Natural killer cell treated with Interleukin-12 subunit alpha and Interleukin-12 subunit beta and Interleukin-15 and Interleukin-18, amount 100 ng/mL, for 72 hours (primary cell): ENCODE measurements around the gene PDE1C. TPM values are rescaled to one million over a fixed set of nuclear protein-coding genes. Genes with fewer than 3 reads are reported as not detected.
"Not testable (repeated sequence)": the region's sequence is repeated elsewhere in the genome, so short reads cannot be mapped to it uniquely, and the experiment has no call there.

Experiments
- ATAC-seq, 2 donors: fragments of 150-1000 bp; cut with Tn5 transposase in 1 of 2; sonication (Bioruptor Pico), chemical (Tn5 transposase) in 1 of 2; 2 replicates each; pipeline ENCODE4 v1.10.0; 2021
- DNase-seq: peaks from one replicate; pipeline ENCODE4 v3.0.0; 2022; ENCODE audit warnings: low spot score
- H3K27ac Mint-ChIP-seq, 2 donors: 1 replicate in 1 of 2; 2 replicates in 1 of 2; pipeline ENCODE4 v1.8.0; 2022; ENCODE audit warnings: mixed read lengths in 2 of 2, mild to moderate bottlenecking in 1 of 2, moderate library complexity in 1 of 2
- H3K27me3 Mint-ChIP-seq, 2 donors: 1 replicate in 1 of 2; 2 replicates in 1 of 2; pipeline ENCODE4 v1.8.0; 2022; ENCODE audit warnings: mixed read lengths in 2 of 2
- H3K36me3 Mint-ChIP-seq: one replicate; pipeline ENCODE4 v1.8.0; 2022; ENCODE audit warnings: mixed read lengths
- H3K4me1 Mint-ChIP-seq, 2 donors: 1 replicate in 1 of 2; 2 replicates in 1 of 2; pipeline ENCODE4 v1.8.0; 2022; ENCODE audit warnings: low read depth in 2 of 2, mixed read lengths in 2 of 2, mild to moderate bottlenecking in 1 of 2
- H3K4me3 Mint-ChIP-seq: one replicate; pipeline ENCODE4 v1.8.0; 2022; ENCODE audit warnings: mixed read lengths
- H3K9me3 Mint-ChIP-seq: 2 replicates; pipeline ENCODE4 v1.8.0; 2022; ENCODE audit warnings: mixed read lengths
- total RNA-seq, 2 donors: library from RNA; stranded (reverse); gene quantifications; one replicate each; pipeline ENCODE4 v1.2.3, GENCODE V29; 2022

PDE1C gene
- total RNA-seq, 2 donors from 2014 or later, result 0.12 to 0.39 TPM

GRCh38 chr7:32025381-32026082 is 44.7 kb downstream of the PDE1C start:
- no peaks in the 10 kb centered on the region for H3K36me3 Mint-ChIP-seq
- H3K9me3 Mint-ChIP-seq, result peaks cover 11% of the 10 kb centered on the region
- no peak overlapping the region for H3K27ac Mint-ChIP-seq
- DNase-seq, result no peak
- no peak overlapping the region for H3K4me3 Mint-ChIP-seq
- ATAC-seq, result no peak
- peaks cover 0 to 6% of the 10 kb centered on the region in 2 donors for H3K27me3 Mint-ChIP-seq
- H3K4me1 Mint-ChIP-seq, result no peaks in the 10 kb centered on the region

DNA sequence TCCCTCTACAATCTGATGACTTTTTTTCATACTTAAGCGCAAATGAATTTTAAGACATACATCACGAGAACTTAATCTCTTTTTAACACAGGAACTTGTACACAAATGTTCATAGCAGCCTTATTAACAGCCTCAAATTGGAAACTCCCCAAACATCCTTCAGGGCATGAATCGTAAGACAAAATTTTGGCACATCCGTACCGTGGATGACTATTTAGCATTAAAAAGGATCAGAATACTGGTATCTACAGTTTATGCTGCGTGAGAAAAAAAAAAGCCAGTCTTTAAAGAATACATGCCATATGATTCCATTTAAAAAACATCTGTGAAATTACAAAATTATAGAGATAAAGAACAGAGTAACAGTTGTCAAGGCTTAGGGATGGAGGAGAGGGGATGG is 46.8 kb downstream of the PDE1C start:
- Mint-ChIP-seq H3K4me1 (no peaks in the 10 kb centered on the region), H3K36me3 (no peaks in the 10 kb centered on the region), H3K27ac (no peak overlapping the region), H3K9me3 (peaks cover 11% of the 10 kb centered on the region), H3K27me3 (peaks cover 0 to 7% of the 10 kb centered on the region in 2 donors), H3K4me3 (no peak overlapping the region)
- DNase-seq (no peak), ATAC-seq (no peak)

DNA sequence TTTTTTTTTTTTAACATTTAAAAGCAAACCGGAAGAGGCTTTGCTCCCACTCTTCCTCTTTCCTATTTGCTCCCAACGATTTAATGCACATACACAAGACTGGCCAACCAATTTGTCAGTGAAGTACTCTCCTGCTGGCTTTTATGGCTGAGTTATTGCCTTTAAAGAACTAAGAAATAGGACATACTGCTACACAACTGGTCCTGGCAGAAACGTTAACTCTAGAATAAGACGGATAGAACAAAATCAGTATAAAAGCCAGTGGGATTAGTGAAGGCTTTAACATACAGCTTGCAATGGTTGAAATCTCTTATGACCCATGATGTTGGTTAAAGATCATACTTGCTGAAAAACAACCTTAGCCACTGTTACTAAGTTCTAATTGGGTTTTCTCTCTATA is 47.2 kb downstream of the PDE1C start:
- no peak overlapping the region for H3K4me3 Mint-ChIP-seq
- H3K27me3 Mint-ChIP-seq, result peaks cover 0 to 11% of the 10 kb centered on the region in 2 donors
- no peaks in the 10 kb centered on the region for H3K36me3 Mint-ChIP-seq
- ATAC-seq (no peak), DNase-seq (no peak)
- no peaks in the 10 kb centered on the region for H3K4me1 Mint-ChIP-seq
- H3K9me3 Mint-ChIP-seq, result peaks cover 11% of the 10 kb centered on the region
- H3K27ac Mint-ChIP-seq, result no peak overlapping the region

- Mint-ChIP-seq H3K27ac (no peak overlapping the region), H3K4me1 (no peaks in the 10 kb centered on the region), H3K36me3 (no peaks in the 10 kb centered on the region), H3K9me3 (peaks cover 8% of the 10 kb centered on the region), H3K4me3 (no peak overlapping the region), H3K27me3 (peaks cover 0 to 11% of the 10 kb centered on the region in 2 donors)
- DNase-seq, result no peak
- no peak for ATAC-seq
Measured at GRCh38 chr7:32020551-32021159, 49.6 kb downstream of the PDE1C start.

GRCh38 chr7:32018845-32019578 is 51.2 kb downstream of the PDE1C start:
- H3K9me3 Mint-ChIP-seq, result peaks cover 7% of the 10 kb centered on the region
- H3K36me3 Mint-ChIP-seq, result no peaks in the 10 kb centered on the region
- H3K4me1 Mint-ChIP-seq, result no peaks in the 10 kb centered on the region
- H3K27me3 Mint-ChIP-seq, result peaks cover 0 to 11% of the 10 kb centered on the region in 2 donors
- DNase-seq (no peak), ATAC-seq (no peak)
- no peak overlapping the region for H3K4me3 Mint-ChIP-seq
- no peak overlapping the region for H3K27ac Mint-ChIP-seq

DNA sequence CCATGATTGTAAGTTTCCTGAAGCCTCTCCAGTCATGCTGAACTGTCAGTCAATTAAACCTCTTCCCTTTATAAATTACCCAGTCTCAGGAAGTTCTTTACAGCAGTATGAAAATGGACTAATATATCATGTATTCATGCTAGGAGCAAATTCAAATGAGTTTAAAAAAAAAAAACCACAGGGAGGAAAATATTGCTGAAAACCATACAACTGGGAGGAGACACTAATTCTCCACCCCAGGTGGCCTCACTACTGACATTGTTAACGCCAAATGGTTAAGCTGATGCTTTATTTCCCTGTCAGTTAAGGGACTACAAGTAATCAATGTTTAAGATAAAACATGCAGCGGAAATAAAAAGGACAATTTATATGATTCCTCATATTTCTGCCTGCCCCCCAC is 55.1 kb downstream of the PDE1C start:
- H3K4me1 Mint-ChIP-seq, result no peaks in the 10 kb centered on the region
- H3K9me3 Mint-ChIP-seq, result peaks cover 10% of the 10 kb centered on the region
- DNase-seq (no peak), ATAC-seq (no peak)
- H3K36me3 Mint-ChIP-seq, result peaks cover 8% of the 10 kb centered on the region
- no peak overlapping the region for H3K4me3 Mint-ChIP-seq
- H3K27ac Mint-ChIP-seq, result no peak overlapping the region
- H3K27me3 Mint-ChIP-seq, result peaks cover 0 to 5% of the 10 kb centered on the region in 2 donors

GRCh38 chr7:32013471-32013870 is 56.7 kb downstream of the PDE1C start:
- not testable (repeated sequence) for H3K4me1 Mint-ChIP-seq, H3K36me3 Mint-ChIP-seq, DNase-seq, ATAC-seq, H3K27me3 Mint-ChIP-seq, H3K27ac Mint-ChIP-seq, H3K9me3 Mint-ChIP-seq, H3K4me3 Mint-ChIP-seq

DNA sequence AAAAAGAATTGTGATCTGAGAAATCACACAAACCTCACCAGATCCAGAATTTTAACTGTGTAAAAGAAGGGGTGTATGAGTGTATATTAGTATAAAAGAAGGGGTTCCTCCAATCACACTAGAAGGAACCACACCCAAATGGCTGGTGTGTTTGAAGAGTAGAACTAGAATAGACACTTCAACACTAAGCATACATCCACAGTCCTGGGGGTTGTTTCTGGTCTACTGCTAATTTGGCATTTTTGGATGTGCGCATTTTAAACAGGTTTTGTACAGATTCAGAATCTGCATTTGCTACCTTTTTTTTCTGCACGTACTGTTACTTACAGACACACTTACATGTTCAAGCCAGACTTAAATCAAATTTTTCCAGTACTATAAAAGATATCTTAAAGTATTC is 64.6 kb downstream of the PDE1C start:
- ATAC-seq (no peak), DNase-seq (no peak)
- H3K36me3 Mint-ChIP-seq, result no peaks in the 10 kb centered on the region
- H3K4me3 Mint-ChIP-seq, result no peak overlapping the region
- H3K9me3 Mint-ChIP-seq, result peaks cover 10% of the 10 kb centered on the region
- no peak overlapping the region for H3K27ac Mint-ChIP-seq
- no peaks in the 10 kb centered on the region for H3K27me3 Mint-ChIP-seq
- H3K4me1 Mint-ChIP-seq, result no peaks in the 10 kb centered on the region

DNA sequence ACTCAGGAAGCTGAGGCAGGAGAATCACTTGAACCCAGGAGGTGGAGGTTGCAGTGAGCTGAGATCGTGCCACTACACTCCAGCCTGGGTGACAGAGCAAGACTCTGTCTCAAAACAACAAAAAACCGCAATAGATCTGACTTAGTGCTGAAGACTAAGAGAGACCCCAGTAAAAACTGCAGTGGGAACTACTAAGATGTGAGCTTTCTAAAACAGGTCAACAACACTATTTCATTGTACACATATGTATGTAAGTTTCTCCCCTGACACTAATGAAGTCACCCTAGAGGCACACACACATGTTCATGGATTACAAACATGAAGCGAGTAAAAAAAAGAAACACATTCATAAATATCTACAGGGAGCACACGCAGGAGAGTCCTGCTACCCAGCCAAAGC is 68.3 kb downstream of the PDE1C start:
- H3K4me3 Mint-ChIP-seq, result no peak overlapping the region
- peaks cover 0 to 4% of the 10 kb centered on the region in 2 donors for H3K27me3 Mint-ChIP-seq
- H3K9me3 Mint-ChIP-seq, result peaks cover 15% of the 10 kb centered on the region
- H3K4me1 Mint-ChIP-seq, result no peaks in the 10 kb centered on the region
- ATAC-seq (no peak), DNase-seq (no peak)
- H3K27ac Mint-ChIP-seq, result no peak overlapping the region
- H3K36me3 Mint-ChIP-seq, result no peaks in the 10 kb centered on the region

DNA sequence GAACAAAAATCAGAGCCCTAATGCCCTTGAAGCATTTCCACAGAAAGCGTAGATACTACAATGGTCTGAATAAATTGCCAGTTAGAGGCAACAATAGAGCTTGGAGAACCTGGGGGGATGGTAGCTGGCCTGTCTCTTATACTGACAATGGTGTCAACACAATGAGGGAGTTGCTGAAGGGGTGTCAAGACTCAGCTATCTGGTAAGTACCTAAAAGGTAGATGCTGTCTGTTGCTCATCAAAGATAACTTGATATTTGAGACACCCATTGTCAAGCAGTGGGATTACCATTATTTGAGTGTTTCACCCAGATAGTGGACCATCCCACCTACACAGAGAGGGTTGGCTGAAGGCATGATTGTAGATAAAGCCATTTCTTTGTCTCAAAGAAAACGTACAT is 72.8 kb downstream of the PDE1C start:
- Mint-ChIP-seq H3K27me3 (peaks cover 0 to 4% of the 10 kb centered on the region in 2 donors), H3K36me3 (no peaks in the 10 kb centered on the region), H3K27ac (no peak overlapping the region), H3K4me1 (no peaks in the 10 kb centered on the region), H3K9me3 (peaks cover 8% of the 10 kb centered on the region), H3K4me3 (no peak overlapping the region)
- DNase-seq, result no peak
- ATAC-seq, result no peak

DNA sequence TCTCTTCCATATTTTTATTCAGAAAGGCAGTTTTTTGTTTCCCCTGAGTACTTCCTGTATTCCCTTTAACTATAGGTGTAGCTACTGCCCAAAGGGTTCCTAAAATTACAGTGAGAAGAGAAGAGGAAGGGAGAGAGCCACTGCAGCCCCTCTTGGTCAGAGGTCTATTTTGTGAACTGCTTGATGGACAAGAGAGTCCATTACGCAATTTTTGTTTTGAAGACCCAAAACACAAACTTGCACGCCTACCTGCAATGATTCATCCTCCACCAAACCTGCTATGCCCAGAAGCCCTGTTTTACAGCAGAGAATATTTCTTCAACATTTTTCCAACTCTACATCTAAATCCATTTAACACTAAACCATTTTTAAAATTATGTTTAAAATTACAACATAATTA is 75.1 kb downstream of the PDE1C start:
- peaks cover 13% of the 10 kb centered on the region for H3K9me3 Mint-ChIP-seq
- ATAC-seq (no peak), DNase-seq (no peak)
- H3K27ac Mint-ChIP-seq, result no peak overlapping the region
- H3K4me1 Mint-ChIP-seq, result peaks cover 0 to 8% of the 10 kb centered on the region in 2 donors
- no peak overlapping the region for H3K4me3 Mint-ChIP-seq
- peaks cover 0 to 4% of the 10 kb centered on the region in 2 donors for H3K27me3 Mint-ChIP-seq
- H3K36me3 Mint-ChIP-seq, result no peaks in the 10 kb centered on the region

- H3K27ac Mint-ChIP-seq, result no peak overlapping the region
- no peaks in the 10 kb centered on the region for H3K27me3 Mint-ChIP-seq
- no peaks in the 10 kb centered on the region for H3K36me3 Mint-ChIP-seq
- DNase-seq, result no peak
- ATAC-seq, result no peak
- no peak overlapping the region for H3K4me3 Mint-ChIP-seq
- H3K4me1 Mint-ChIP-seq, result peaks cover 0 to 8% of the 10 kb centered on the region in 2 donors
- H3K9me3 Mint-ChIP-seq, result peaks cover 9% of the 10 kb centered on the region
Measured at GRCh38 chr7:31991846-31992245, 78.4 kb downstream of the PDE1C start.

DNA sequence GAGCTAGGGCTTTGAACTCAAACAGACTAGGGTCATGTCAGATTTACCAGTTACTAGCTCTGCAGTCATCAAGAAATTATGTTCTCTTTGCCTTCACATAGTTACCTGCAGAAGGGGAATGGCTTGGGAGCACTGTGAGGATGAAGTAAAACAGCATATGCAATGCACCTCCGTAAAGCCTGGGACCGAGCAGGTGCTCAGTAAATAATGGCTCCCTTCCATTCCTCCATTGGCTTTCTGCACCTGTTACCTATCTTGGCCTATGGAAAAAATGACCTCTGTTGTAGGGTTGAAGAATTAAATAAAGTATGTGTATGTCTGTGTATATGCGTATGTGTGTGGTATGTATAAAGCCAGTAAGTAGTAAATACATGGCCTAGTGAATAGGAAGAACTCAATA is 78.8 kb downstream of the PDE1C start:
- Mint-ChIP-seq H3K4me1 (peaks cover 0 to 8% of the 10 kb centered on the region in 2 donors), H3K4me3 (no peak overlapping the region), H3K27ac (no peak overlapping the region), H3K9me3 (peaks cover 11% of the 10 kb centered on the region), H3K27me3 (no peaks in the 10 kb centered on the region), H3K36me3 (no peaks in the 10 kb centered on the region)
- DNase-seq, result no peak
- ATAC-seq, result no peak

DNA sequence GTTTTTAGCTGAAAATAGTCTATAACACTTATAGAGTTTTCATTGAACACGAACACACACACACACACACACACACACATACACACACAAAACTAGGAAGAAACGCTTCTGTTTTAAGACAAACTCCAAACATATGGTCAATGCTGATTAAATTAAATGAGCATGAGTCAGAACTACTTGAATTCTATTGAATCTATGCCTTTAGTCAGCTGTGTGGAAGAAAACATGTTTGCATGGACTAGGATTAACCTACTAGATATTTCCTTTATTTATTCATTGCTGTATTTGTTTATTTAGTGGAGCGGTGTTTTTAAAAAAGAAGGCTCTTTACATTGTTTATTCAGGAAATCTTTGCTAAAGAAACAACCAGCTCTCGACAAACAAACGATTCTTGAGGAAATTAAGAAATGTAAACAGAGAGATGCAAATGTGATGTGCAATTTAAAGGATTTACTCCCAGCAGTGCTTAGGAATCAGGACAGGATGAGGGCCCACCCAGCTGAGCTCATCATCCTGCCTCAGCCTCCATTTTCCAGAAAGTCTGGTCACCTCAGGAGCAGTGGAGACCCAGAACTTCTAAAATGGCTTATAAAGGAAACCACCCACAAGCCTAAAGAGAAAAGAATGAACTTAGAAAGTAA is 83.2 kb downstream of the PDE1C start:
- DNase-seq, result no peak
- no peak overlapping the region for H3K4me3 Mint-ChIP-seq
- no peaks in the 10 kb centered on the region for H3K27me3 Mint-ChIP-seq
- H3K4me1 Mint-ChIP-seq, result peaks cover 0 to 5% of the 10 kb centered on the region in 2 donors
- H3K36me3 Mint-ChIP-seq, result no peaks in the 10 kb centered on the region
- peaks cover 14% of the 10 kb centered on the region for H3K9me3 Mint-ChIP-seq
- ATAC-seq, result no peak
- H3K27ac Mint-ChIP-seq, result no peak overlapping the region
